MM.1S (cell line): ENCODE results near the gene NYAP2.

Source experiments
- DNase-seq: peaks from one replicate; pipeline ENCODE4 v3.0.0-alpha.2; 2015
- H2AFZ ChIP-seq: fragments of 300-600 bp; sonication (generic); 2 replicates; pipeline ENCODE4 v1.6.0; 2016; ENCODE audit warnings: antibody characterized with exemption, low read length
- H3F3A ChIP-seq: fragments of 300-600 bp; sonication (generic); 2 replicates; pipeline ENCODE4 v1.6.1; 2016; ENCODE audit warnings: mild to moderate bottlenecking, antibody characterized with exemption, low read length, moderate library complexity, mixed read lengths; ENCODE audit not compliant: insufficient read depth
- H3K27ac ChIP-seq: fragments of 300-600 bp; sonication (generic); 2 replicates; pipeline ENCODE4 v1.5.1; 2016; ENCODE audit warnings: mild to moderate bottlenecking, low read length
- H3K27me3 ChIP-seq: fragments of 300-600 bp; sonication (generic); replicated peaks from 2 replicates; pipeline ENCODE4 v1.6.0; 2016; ENCODE audit warnings: low read length; ENCODE audit not compliant: insufficient read depth
- H3K36me3 ChIP-seq: fragments of 300-600 bp; sonication (generic); replicated peaks from 2 replicates; pipeline ENCODE4 v1.6.1; 2016; ENCODE audit warnings: mild to moderate bottlenecking, low read length, mixed read lengths; ENCODE audit not compliant: insufficient read depth
- H3K4me1 ChIP-seq: fragments of 300-600 bp; sonication (generic); 2 replicates; pipeline ENCODE4 v1.6.1; 2016; ENCODE audit warnings: low read length, mixed read lengths
- H3K4me2 ChIP-seq: fragments of 300-600 bp; sonication (generic); 2 replicates; pipeline ENCODE4 v1.6.0; 2016; ENCODE audit warnings: low read depth, low read length
- H3K4me3 ChIP-seq: fragments of 300-600 bp; sonication (generic); 2 replicates; pipeline ENCODE4 v1.5.1; 2016; ENCODE audit warnings: low read length, mixed read lengths
- H3K79me2 ChIP-seq: fragments of 300-600 bp; sonication (generic); 2 replicates; pipeline ENCODE4 v1.6.1; 2016; ENCODE audit warnings: mixed run types, low read length, mixed read lengths
- H3K9ac ChIP-seq: fragments of 300-600 bp; sonication (generic); 2 replicates; pipeline ENCODE4 v1.6.1; 2016; ENCODE audit warnings: low read length, mixed read lengths
- H3K9me2 ChIP-seq: fragments of 300-600 bp; sonication (generic); replicated peaks from 2 replicates; pipeline ENCODE4 v1.6.1; 2016; ENCODE audit warnings: mild to moderate bottlenecking, low read length, mixed read lengths; ENCODE audit not compliant: insufficient read depth
- H3K9me3 ChIP-seq: fragments of 300-600 bp; sonication (generic); replicated peaks from 2 replicates; pipeline ENCODE4 v1.6.1; 2016; ENCODE audit warnings: mild to moderate bottlenecking, low read length, mixed read lengths; ENCODE audit not compliant: insufficient read depth
- H4K20me1 ChIP-seq: fragments of 300-600 bp; sonication (generic); 2 replicates; pipeline ENCODE4 v1.6.1; 2016; ENCODE audit warnings: mild to moderate bottlenecking, low read length, moderate library complexity, mixed read lengths; ENCODE audit not compliant: insufficient read depth
- CTCF ChIP-seq: fragments of 300-600 bp; sonication (generic); IDR thresholded peaks from 2 replicates; pipeline ENCODE4 v1.5.1; 2016; ENCODE audit warnings: antibody characterized with exemption, low read length, mixed read lengths
- EZH2 ChIP-seq: fragments of 300-600 bp; sonication (generic); optimal IDR thresholded peaks from 2 replicates; pipeline ENCODE3; 2017; ENCODE audit warnings: low read depth, mild to moderate bottlenecking, antibody characterized with exemption, low read length, mixed read lengths
- EZH2phosphoT487 ChIP-seq: fragments of 300-600 bp; sonication (generic); IDR thresholded peaks from 2 replicates; pipeline ENCODE4 v1.6.1; 2018; ENCODE audit warnings: antibody characterized with exemption, low read length

The NYAP2 gene

GRCh38 chr2:225662101-225662500, 262.6 kb downstream of the NYAP2 start:
- H3K79me2 ChIP-seq = no peaks in the 10 kb centered on the region
- TF ChIP-seq EZH2 (no peak), CTCF (no peak), EZH2phosphoT487 (no peak)
- H3K9me3 ChIP-seq = no peaks in the 10 kb centered on the region

GRCh38 chr2:225667445-225667844, 267.9 kb downstream of the NYAP2 start:
- TF ChIP-seq EZH2 (no peak), CTCF (no peak)
- no peak overlapping the region for H2AFZ ChIP-seq
- H3K27me3 ChIP-seq = no peaks in the 10 kb centered on the region
- no peaks in the 10 kb centered on the region for H3K9me3 ChIP-seq
- no peaks in the 10 kb centered on the region for H3K4me1 ChIP-seq
- H4K20me1 ChIP-seq = no peaks in the 10 kb centered on the region
- H3K36me3 ChIP-seq = no peaks in the 10 kb centered on the region
- no peak for DNase-seq
- no peaks in the 10 kb centered on the region for H3F3A ChIP-seq
- no peak overlapping the region for H3K4me3 ChIP-seq
- no peaks in the 10 kb centered on the region for H3K9me2 ChIP-seq
- no peaks in the 10 kb centered on the region for H3K79me2 ChIP-seq
- no peak overlapping the region for H3K4me2 ChIP-seq
- H3K9ac ChIP-seq = no peak overlapping the region
- H3K27ac ChIP-seq = no peak overlapping the region

More at GRCh38 chr2:225662101-225662500, 262.6 kb downstream of the NYAP2 start:
- H3K27me3 ChIP-seq = no peaks in the 10 kb centered on the region
- H3K9ac ChIP-seq = no peak overlapping the region
- H2AFZ ChIP-seq = no peak overlapping the region
- H3F3A ChIP-seq = no peaks in the 10 kb centered on the region
- no peak overlapping the region for H3K27ac ChIP-seq
- no peak overlapping the region for H3K4me3 ChIP-seq
- no peak overlapping the region for H3K4me2 ChIP-seq
- H3K9me2 ChIP-seq = no peaks in the 10 kb centered on the region
- no peak for DNase-seq
- H3K4me1 ChIP-seq = no peaks in the 10 kb centered on the region
- no peaks in the 10 kb centered on the region for H4K20me1 ChIP-seq
- H3K36me3 ChIP-seq = no peaks in the 10 kb centered on the region

GRCh38 chr2:225668606-225669266, 269.2 kb downstream of the NYAP2 start:
- no peaks in the 10 kb centered on the region for H4K20me1 ChIP-seq
- no peak for TF ChIP-seq EZH2phosphoT487
- peak; percentile 76 for TF ChIP-seq CTCF
- no peak overlapping the region for H2AFZ ChIP-seq
- no peaks in the 10 kb centered on the region for H3K79me2 ChIP-seq
- no peaks in the 10 kb centered on the region for H3K9me3 ChIP-seq
- H3K27me3 ChIP-seq = no peaks in the 10 kb centered on the region
- H3K4me3 ChIP-seq = no peak overlapping the region
- DNase-seq = peak; percentile 76
- no peaks in the 10 kb centered on the region for H3F3A ChIP-seq
- H3K36me3 ChIP-seq = no peaks in the 10 kb centered on the region
- H3K27ac ChIP-seq = no peak overlapping the region
- H3K4me1 ChIP-seq = no peaks in the 10 kb centered on the region
- no peaks in the 10 kb centered on the region for H3K9me2 ChIP-seq
- no peak overlapping the region for H3K4me2 ChIP-seq
- H3K9ac ChIP-seq = no peak overlapping the region
